HG03521 (cell line): ENCODE measurements around the gene ERBB4.

ENCODE experiments used
- ATAC-seq: cut with Tn5 transposase; IDR thresholded peaks from one replicate; pipeline ENCODE4 v1.9.1; 2021; ENCODE audit warnings: mild to moderate bottlenecking, moderate library complexity; ENCODE audit not compliant: unreplicated experiment

The ERBB4 gene

GRCh38 chr2:211503198-211503597 lies 1035.4 kb downstream of the ERBB4 start:
- ATAC-seq, result no peak

GRCh38 chr2:211498551-211499205 lies 1039.9 kb downstream of the ERBB4 start:
- no peak for ATAC-seq

- no peak for ATAC-seq
These were observed 1043.3 kb downstream of the ERBB4 start for GRCh38 chr2:211495339-211495738.

- no peak for ATAC-seq
These were observed 1044.1 kb downstream of the ERBB4 start for GRCh38 chr2:211494536-211494935.

- no peak for ATAC-seq
These were observed 1044.5 kb downstream of the ERBB4 start for GRCh38 chr2:211494085-211494484.

- no peak for ATAC-seq
These were observed 1050.9 kb downstream of the ERBB4 start for GRCh38 chr2:211487733-211488132.

GRCh38 chr2:211479536-211480150 lies 1059.0 kb downstream of the ERBB4 start:
- ATAC-seq, result no peak

- no peak for ATAC-seq
These were observed 1060.9 kb downstream of the ERBB4 start for GRCh38 chr2:211477537-211478275.

- ATAC-seq, result no peak
These were observed 1065.5 kb downstream of the ERBB4 start for GRCh38 chr2:211473116-211473515.

- ATAC-seq, result no peak
These were observed 1068.9 kb downstream of the ERBB4 start for GRCh38 chr2:211469664-211470059.

- ATAC-seq, result no peak
These were observed 1069.5 kb downstream of the ERBB4 start for GRCh38 chr2:211468877-211469663.

- ATAC-seq, result no peak
These were observed 1070.4 kb downstream of the ERBB4 start for GRCh38 chr2:211468217-211468616.

GRCh38 chr2:211463397-211463796 lies 1075.2 kb downstream of the ERBB4 start:
- no peak for ATAC-seq

- ATAC-seq, result no peak
These were observed 1079.6 kb downstream of the ERBB4 start for GRCh38 chr2:211458974-211459373.

GRCh38 chr2:211457325-211457724 lies 1081.3 kb downstream of the ERBB4 start:
- ATAC-seq, result no peak

GRCh38 chr2:211455216-211455841 lies 1083.3 kb downstream of the ERBB4 start:
- ATAC-seq, result peak; percentile 72

GRCh38 chr2:211454679-211455078 lies 1083.9 kb downstream of the ERBB4 start:
- ATAC-seq, result no peak

- ATAC-seq, result no peak
These were observed 1085.2 kb downstream of the ERBB4 start for GRCh38 chr2:211453311-211453887.

GRCh38 chr2:211451642-211452041 lies 1087.0 kb downstream of the ERBB4 start:
- no peak for ATAC-seq

GRCh38 chr2:211449819-211450218 lies 1088.8 kb downstream of the ERBB4 start:
- no peak for ATAC-seq
